Measurements from ENCODE around the gene MTA3.
"Not testable (repeated sequence)": the region's sequence is repeated elsewhere in the genome, so short reads cannot be mapped to it uniquely, and the experiment has no call there.

Gene MTA3

GRCh38 chr2:42722320-42723190, 154.1 kb downstream of the MTA3 start:
- DNase-seq (ENCODE audit: extremely low spot score, insufficient read length, low read depth) (peak; percentile 20), FAIRE-seq (peak; percentile 82)

GRCh38 chr2:42723465-42723864, 155.0 kb downstream of the MTA3 start:
- FAIRE-seq = no peak
- no peak for DNase-seq (ENCODE audit: extremely low spot score, insufficient read length, low read depth)

GRCh38 chr2:42724886-42725285, 156.5 kb downstream of the MTA3 start:
- FAIRE-seq (no peak), DNase-seq (ENCODE audit: extremely low spot score, insufficient read length, low read depth) (no peak)

- DNase-seq (ENCODE audit: extremely low spot score, insufficient read length, low read depth) = no peak
- no peak for FAIRE-seq
Observed at GRCh38 chr2:42725657-42726056, 157.2 kb downstream of the MTA3 start.

- DNase-seq (ENCODE audit: extremely low spot score, insufficient read length, low read depth) (no peak), FAIRE-seq (no peak)
Observed at GRCh38 chr2:42726680-42727079, 158.2 kb downstream of the MTA3 start.

GRCh38 chr2:42731316-42731715, 162.9 kb downstream of the MTA3 start:
- FAIRE-seq; DNase-seq (ENCODE audit: extremely low spot score, insufficient read length, low read depth): not testable (repeated sequence)

GRCh38 chr2:42733852-42734251, 165.4 kb downstream of the MTA3 start:
- FAIRE-seq = no peak
- DNase-seq (ENCODE audit: extremely low spot score, insufficient read length, low read depth) = no peak

- no peak for FAIRE-seq
- DNase-seq (ENCODE audit: extremely low spot score, insufficient read length, low read depth) = no peak
Observed at GRCh38 chr2:42736598-42737322, 168.3 kb downstream of the MTA3 start.

- FAIRE-seq (no peak), DNase-seq (ENCODE audit: extremely low spot score, insufficient read length, low read depth) (no peak)
Observed at GRCh38 chr2:42741140-42741539, 172.7 kb downstream of the MTA3 start.

- FAIRE-seq = no peak
- DNase-seq (ENCODE audit: extremely low spot score, insufficient read length, low read depth) = no peak
Observed at GRCh38 chr2:42742740-42743658, 174.6 kb downstream of the MTA3 start.

GRCh38 chr2:42743659-42743990, 175.2 kb downstream of the MTA3 start:
- DNase-seq (ENCODE audit: extremely low spot score, insufficient read length, low read depth) = no peak
- FAIRE-seq = no peak

GRCh38 chr2:42744545-42745082, 176.2 kb downstream of the MTA3 start:
- no peak for FAIRE-seq
- DNase-seq (ENCODE audit: extremely low spot score, insufficient read length, low read depth) = no peak

- DNase-seq (ENCODE audit: extremely low spot score, insufficient read length, low read depth) = no peak
- no peak for FAIRE-seq
Observed at GRCh38 chr2:42747422-42747821, 179.0 kb downstream of the MTA3 start.

- DNase-seq (ENCODE audit: extremely low spot score, insufficient read length, low read depth) = no peak
- no peak for FAIRE-seq
Observed at GRCh38 chr2:42748840-42749239, 180.4 kb downstream of the MTA3 start.

GRCh38 chr2:42752314-42752713, 183.9 kb downstream of the MTA3 start:
- DNase-seq (ENCODE audit: extremely low spot score, insufficient read length, low read depth) (no peak), FAIRE-seq (peak; percentile 83)

GRCh38 chr2:42752816-42753813, 184.7 kb downstream of the MTA3 start:
- DNase-seq (ENCODE audit: extremely low spot score, insufficient read length, low read depth) = no peak

GRCh38 chr2:42754021-42754775, 185.8 kb downstream of the MTA3 start:
- FAIRE-seq (peak; percentile 91), DNase-seq (ENCODE audit: extremely low spot score, insufficient read length, low read depth) (no peak)

More at GRCh38 chr2:42752816-42753813, 184.7 kb downstream of the MTA3 start:
- peak; percentile 82 for FAIRE-seq

- FAIRE-seq (no peak), DNase-seq (ENCODE audit: extremely low spot score, insufficient read length, low read depth) (no peak)
Observed at GRCh38 chr2:42754776-42755140, 186.3 kb downstream of the MTA3 start.

All from GM18507 (cell line).